GM10248 (cell line): ENCODE results near the gene DUSP6.

Source experiments
- CTCF ChIA-PET: fragments of 300-600 bp; sonication (Branson Sonifier 250); formaldehyde crosslinking; extraction: SDS; loops from one replicate; lab custom pipeline; 2021; ENCODE audit warnings: antibody characterized with exemption; lab: Yijun Ruan, JAX
- POLR2A ChIA-PET: fragments of 350-650 bp; sonication (Branson Sonifier 250); formaldehyde crosslinking; extraction: SDS; loops from one replicate; lab custom pipeline; 2020; ENCODE audit warnings: antibody characterized with exemption; lab: Yijun Ruan, JAX
- DNase-seq: peaks from one replicate; pipeline ENCODE4 v3.0.0; 2012; ENCODE audit errors: extremely low spot score
- TF ChIP-seq, protein P1 (sequence below): IDR thresholded peaks from 2 replicates; pipeline ENCODE4 v1.5.1; 2012; ENCODE audit warnings: mild to moderate bottlenecking, low read depth; ENCODE audit errors: extremely low read depth, missing control alignments, control extremely low read depth

Gene DUSP6

DNA sequence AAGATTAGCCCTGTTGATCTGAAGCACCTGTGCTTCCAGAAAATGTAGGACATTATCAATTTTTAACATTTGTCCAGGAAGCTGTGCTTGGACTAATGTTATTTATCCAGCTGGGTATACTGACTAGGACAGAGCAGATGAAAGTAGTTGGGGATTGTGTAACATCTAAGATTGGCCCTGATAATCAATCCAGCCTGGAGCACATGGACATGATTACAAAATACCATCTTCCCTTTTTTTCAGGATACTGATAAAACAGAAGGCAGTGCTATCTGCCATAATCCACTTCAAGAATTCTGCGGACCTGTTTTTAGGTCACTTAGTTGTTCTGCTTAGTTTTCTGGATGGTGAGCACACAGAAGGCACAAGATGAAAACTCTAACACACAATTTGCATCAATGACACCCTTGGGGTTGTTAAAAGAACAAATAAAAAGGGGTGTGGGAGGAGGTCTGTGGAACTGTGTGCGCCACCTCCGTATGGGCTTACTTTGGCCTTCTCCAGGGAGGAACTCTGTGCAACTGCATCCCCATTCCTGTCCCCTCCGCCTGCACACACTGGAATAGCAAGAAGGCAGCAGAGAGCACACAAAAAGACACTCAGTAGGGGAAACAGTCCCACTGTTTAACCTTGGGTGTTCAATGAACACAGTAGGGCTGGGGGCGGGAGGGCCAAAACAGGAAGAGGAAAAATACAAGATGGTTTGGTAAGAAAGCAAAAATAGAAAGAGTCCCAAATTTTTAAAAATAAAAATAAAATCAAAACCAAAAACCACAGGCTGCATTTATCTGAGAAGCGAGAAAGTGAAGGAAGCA is 31.1 kb upstream of the DUSP6 start:
- POLR2A ChIA-PET = no interaction called here
- CTCF ChIA-PET = no interaction called here

DNA sequence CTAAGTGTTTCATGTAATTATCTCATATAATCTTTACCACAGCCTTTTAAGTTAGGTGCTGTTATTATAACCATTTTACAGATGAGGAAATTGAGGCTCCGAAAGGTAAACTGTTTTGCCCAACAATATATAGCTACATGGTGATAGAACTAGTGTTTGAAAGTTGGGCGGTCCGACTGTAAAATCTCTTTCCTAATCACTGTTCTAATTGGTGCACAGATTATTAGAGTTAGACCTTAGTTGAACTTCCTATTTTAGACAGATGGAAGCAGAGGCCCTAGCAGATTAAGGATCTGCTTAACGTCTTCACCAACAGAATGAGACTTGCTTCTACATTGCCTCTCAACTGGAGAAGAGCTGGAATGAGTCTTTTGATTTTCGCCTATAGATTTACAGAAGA is 30.0 kb upstream of the DUSP6 start:
- CTCF ChIA-PET = no interaction called here
- TF ChIP-seq, protein P1, sequence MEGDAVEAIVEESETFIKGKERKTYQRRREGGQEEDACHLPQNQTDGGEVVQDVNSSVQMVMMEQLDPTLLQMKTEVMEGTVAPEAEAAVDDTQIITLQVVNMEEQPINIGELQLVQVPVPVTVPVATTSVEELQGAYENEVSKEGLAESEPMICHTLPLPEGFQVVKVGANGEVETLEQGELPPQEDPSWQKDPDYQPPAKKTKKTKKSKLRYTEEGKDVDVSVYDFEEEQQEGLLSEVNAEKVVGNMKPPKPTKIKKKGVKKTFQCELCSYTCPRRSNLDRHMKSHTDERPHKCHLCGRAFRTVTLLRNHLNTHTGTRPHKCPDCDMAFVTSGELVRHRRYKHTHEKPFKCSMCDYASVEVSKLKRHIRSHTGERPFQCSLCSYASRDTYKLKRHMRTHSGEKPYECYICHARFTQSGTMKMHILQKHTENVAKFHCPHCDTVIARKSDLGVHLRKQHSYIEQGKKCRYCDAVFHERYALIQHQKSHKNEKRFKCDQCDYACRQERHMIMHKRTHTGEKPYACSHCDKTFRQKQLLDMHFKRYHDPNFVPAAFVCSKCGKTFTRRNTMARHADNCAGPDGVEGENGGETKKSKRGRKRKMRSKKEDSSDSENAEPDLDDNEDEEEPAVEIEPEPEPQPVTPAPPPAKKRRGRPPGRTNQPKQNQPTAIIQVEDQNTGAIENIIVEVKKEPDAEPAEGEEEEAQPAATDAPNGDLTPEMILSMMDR = no peak
- POLR2A ChIA-PET = no interaction called here
- DNase-seq = no peak

More for the DNA sequence above, 31.1 kb upstream of the DUSP6 start:
- TF ChIP-seq, protein P1 = no peak
- DNase-seq = no peak

DNA sequence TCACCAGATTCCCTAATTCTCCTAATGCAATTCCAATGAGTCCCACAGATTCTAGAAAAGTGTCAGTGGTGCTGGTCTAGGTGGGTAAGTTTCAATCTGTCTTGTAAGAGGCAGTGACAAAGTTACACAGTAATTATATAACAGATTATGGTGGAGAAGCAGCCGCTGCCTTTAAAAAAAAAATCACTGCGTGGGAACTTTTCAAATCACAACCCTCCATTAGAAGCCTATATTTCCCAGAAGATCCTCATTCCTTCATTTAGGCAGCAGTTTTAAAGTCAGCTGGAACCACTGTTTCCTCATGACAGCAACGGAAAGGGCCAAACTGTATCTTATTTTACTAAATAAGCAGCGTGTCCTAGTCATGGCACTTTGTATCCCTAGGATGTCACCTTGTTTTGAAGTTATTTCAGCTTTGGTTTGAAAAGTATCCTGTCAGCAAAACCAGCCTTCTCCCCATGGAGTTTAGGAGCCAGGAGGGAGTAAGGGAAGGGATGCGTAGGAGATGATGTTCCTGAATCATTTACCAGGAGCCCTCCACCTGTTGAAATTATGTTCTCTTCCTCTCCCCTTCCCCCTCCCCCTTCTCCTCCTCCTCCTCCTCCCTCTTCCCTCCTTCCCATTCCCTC is 27.7 kb upstream of the DUSP6 start:
- DNase-seq = no peak
- CTCF ChIA-PET = no interaction called here
- POLR2A ChIA-PET = no interaction called here
- TF ChIP-seq, protein P1 = no peak

DNA sequence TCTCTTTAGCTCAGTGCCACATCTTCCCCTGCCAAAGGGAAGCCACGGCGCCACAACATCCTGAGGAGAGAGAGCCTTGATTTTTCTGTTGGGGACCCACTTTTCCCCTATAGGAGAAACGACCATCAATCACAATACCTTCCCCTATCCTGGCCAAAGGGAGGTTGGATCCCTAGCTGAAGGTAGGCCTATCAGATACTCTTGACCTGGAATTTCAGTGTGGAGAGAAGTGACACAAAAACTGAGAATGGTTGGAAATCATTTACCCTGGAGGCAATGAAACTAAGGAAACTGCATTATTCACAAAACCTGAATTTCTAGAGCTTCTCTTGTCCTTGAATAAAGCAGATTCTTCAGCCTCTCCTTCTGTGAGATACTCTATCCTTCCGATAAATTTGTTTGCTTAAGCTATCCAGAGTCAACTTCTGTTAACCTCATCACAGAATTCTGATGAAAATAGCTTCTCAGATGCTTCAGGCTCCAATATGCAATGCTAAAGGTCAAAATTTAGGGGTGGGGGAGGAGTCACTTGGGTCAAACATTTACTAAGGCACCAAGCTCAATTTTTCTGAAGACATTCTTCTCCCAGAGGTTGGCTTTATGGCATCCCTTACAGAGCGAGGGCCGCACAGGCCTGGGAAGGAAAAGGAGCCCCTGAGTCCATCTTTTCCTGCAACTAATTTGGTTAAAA is 27.0 kb upstream of the DUSP6 start:
- ChIA-PET POLR2A (no interaction called here), CTCF (no interaction called here)
- DNase-seq = no peak
- TF ChIP-seq, protein P1 = no peak

DNA sequence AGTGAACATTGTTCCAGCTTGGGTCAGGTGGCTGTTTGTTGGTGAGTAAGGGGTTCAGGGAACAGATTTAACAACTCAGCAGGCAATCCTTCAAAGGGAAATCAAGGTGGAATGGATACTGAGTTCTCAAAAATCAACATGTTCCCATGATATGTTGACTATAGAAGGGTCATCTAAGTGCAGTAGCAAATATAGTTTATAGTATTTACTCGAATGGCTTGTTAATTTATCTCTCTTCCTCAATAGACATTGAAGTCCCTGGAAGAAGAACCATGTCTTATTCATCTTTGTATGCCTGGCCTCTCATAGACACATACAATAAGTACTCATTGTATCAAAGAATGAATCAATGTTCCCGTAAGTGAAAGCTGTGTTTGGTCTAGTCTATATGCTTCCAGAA is 24.5 kb upstream of the DUSP6 start:
- ChIA-PET CTCF (no interaction called here), POLR2A (no interaction called here)
- no peak for DNase-seq
- TF ChIP-seq, protein P1 = no peak

DNA sequence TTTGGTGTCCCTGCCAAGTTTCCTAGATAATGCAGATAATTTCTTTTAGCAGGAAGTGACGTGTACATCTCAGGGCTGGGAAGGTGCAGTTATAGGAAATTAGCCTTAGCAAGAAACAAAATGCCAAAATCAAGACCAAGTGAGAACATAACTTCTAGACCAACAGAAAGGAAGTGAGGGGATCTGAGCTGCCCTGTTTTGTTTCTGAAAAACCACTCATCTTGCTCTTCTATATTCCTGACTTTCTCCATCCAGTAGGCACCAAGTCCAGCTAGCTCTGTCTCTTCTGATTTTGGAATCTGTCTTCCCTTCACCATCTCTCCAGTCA is 23.9 kb upstream of the DUSP6 start:
- ChIA-PET POLR2A (no interaction called here), CTCF (no interaction called here)
- TF ChIP-seq, protein P1 = no peak
- DNase-seq = no peak
